ENCODE data around the gene IGSF22. TPM values are rescaled to one million over a fixed set of nuclear protein-coding genes. Genes with fewer than 3 reads are reported as not detected.

Gene IGSF22
- total RNA-seq, 1 donor from 2014 or later, result 1.2 TPM

GRCh38 chr11:18745251-18745650 is 19.3 kb upstream of the IGSF22 start:
- no peak for TF ChIP-seq CTCF (IDR thresholded peaks at IDR 0.05)
- intact Hi-C loops (cut with DNase I), result no loop called here
- no peaks in the 10 kb centered on the region for H3K27me3 ChIP-seq
- DNase-seq (no peak), ATAC-seq (no peak)
- no peaks in the 10 kb centered on the region for H3K9me3 ChIP-seq
- no peaks in the 10 kb centered on the region for H3K4me1 ChIP-seq
- H3K36me3 ChIP-seq, result no peaks in the 10 kb centered on the region
- no peak overlapping the region for H3K4me3 ChIP-seq
- H3K27ac ChIP-seq, result no peak overlapping the region

- no peaks in the 10 kb centered on the region for H3K4me1 ChIP-seq
- ATAC-seq, result no peak
- H3K4me3 ChIP-seq, result no peak overlapping the region
- DNase-seq, result no peak
- no peaks in the 10 kb centered on the region for H3K9me3 ChIP-seq
- H3K27me3 ChIP-seq, result no peaks in the 10 kb centered on the region
- H3K27ac ChIP-seq, result no peak overlapping the region
- H3K36me3 ChIP-seq, result no peaks in the 10 kb centered on the region
- intact Hi-C loops (cut with DNase I), result no loop called here
- TF ChIP-seq CTCF (IDR thresholded peaks at IDR 0.05), result no peak
These were observed 18.0 kb upstream of the IGSF22 start for GRCh38 chr11:18743900-18744514.

- Histone ChIP-seq H3K9me3 (no peaks in the 10 kb centered on the region), H3K4me3 (no peak overlapping the region), H3K4me1 (no peaks in the 10 kb centered on the region), H3K27me3 (no peaks in the 10 kb centered on the region), H3K36me3 (no peaks in the 10 kb centered on the region), H3K27ac (no peak overlapping the region)
- ATAC-seq, result no peak
- DNase-seq, result no peak
- intact Hi-C loops (cut with DNase I), result no loop called here
- no peak for TF ChIP-seq CTCF (IDR thresholded peaks at IDR 0.05)
These were observed 17.4 kb upstream of the IGSF22 start for GRCh38 chr11:18743365-18743764.

GRCh38 chr11:18741783-18742182 is 15.8 kb upstream of the IGSF22 start:
- ATAC-seq (no peak), DNase-seq (no peak)
- Histone ChIP-seq H3K9me3 (no peaks in the 10 kb centered on the region), H3K27ac (no peak overlapping the region), H3K4me3 (no peak overlapping the region), H3K4me1 (no peaks in the 10 kb centered on the region), H3K27me3 (no peaks in the 10 kb centered on the region), H3K36me3 (no peaks in the 10 kb centered on the region)
- intact Hi-C loops (cut with DNase I), result no loop called here
- TF ChIP-seq CTCF (IDR thresholded peaks at IDR 0.05), result no peak

GRCh38 chr11:18739685-18740084 is 13.7 kb upstream of the IGSF22 start:
- TF ChIP-seq CTCF (IDR thresholded peaks at IDR 0.05), result no peak
- ATAC-seq (no peak), DNase-seq (no peak)
- Histone ChIP-seq H3K4me3 (no peak overlapping the region), H3K4me1 (no peaks in the 10 kb centered on the region), H3K9me3 (no peaks in the 10 kb centered on the region), H3K27me3 (no peaks in the 10 kb centered on the region), H3K27ac (no peak overlapping the region), H3K36me3 (no peaks in the 10 kb centered on the region)
- intact Hi-C loops (cut with DNase I), result no loop called here

- H3K4me3 ChIP-seq, result no peak overlapping the region
- H3K9me3 ChIP-seq, result no peaks in the 10 kb centered on the region
- intact Hi-C loops (cut with DNase I), result no loop called here
- H3K4me1 ChIP-seq, result no peaks in the 10 kb centered on the region
- ATAC-seq, result no peak
- no peaks in the 10 kb centered on the region for H3K27me3 ChIP-seq
- no peaks in the 10 kb centered on the region for H3K36me3 ChIP-seq
- no peak overlapping the region for H3K27ac ChIP-seq
- DNase-seq, result no peak
- no peak for TF ChIP-seq CTCF (IDR thresholded peaks at IDR 0.05)
These were observed 11.7 kb upstream of the IGSF22 start for GRCh38 chr11:18737642-18738041.

All from upper lobe of right lung (tissue), 1 donor.